IMR-90 (cell line): Measurements from ENCODE around the gene TAF11L9. TPM values are rescaled to one million over a fixed set of nuclear protein-coding genes. Genes with fewer than 3 reads are reported as not detected.
"Not testable (repeated sequence)": the region's sequence is repeated elsewhere in the genome, so short reads cannot be mapped to it uniquely, and the experiment has no call there.

Source experiments
- ATAC-seq: fragments of 200-7000 bp; cut with Tn5 transposase; 2 replicates; pipeline ENCODE4 v1.9.1; 2020; ENCODE audit warnings: low read depth, mild to moderate bottlenecking, moderate library complexity
- BruUV-seq: library from RNA; stranded (reverse); fragments of 400-500 nt; replicated peaks from 2 replicates; lab custom pipeline; 2021; lab: Mats Ljungman, UMichigan
- CTCF ChIA-PET: fragments of 300-600 bp; formaldehyde crosslinking; extraction: SDS; loops from one replicate; lab custom pipeline; 2021; ENCODE audit warnings: antibody characterized with exemption; lab: Yijun Ruan, JAX
- POLR2A ChIA-PET: fragments of 300-600 bp; sonication (Branson Sonifier 250); formaldehyde crosslinking; loops from one replicate; lab custom pipeline; 2022; ENCODE audit warnings: antibody characterized with exemption; ENCODE audit not compliant: unreplicated experiment; lab: Charles Lee
- DNase-seq: peaks from one replicate; pipeline ENCODE4 v3.0.0; 2013
- H2AFZ ChIP-seq: replicated peaks from 2 replicates; pipeline ENCODE3; 2013; ENCODE audit warnings: low read length, mild to moderate bottlenecking; ENCODE audit not compliant: poor library complexity
- H2AK5ac ChIP-seq: 2 replicates; pipeline ENCODE4 v1.6.1; 2013; ENCODE audit warnings: low read depth, low read length, inconsistent platforms
- H2AK9ac ChIP-seq: replicated peaks from 2 replicates; pipeline ENCODE3; 2013; ENCODE audit warnings: mild to moderate bottlenecking, low read depth, low read length, moderate library complexity; ENCODE audit not compliant: poor library complexity
- H2BK120ac ChIP-seq: 2 replicates; pipeline ENCODE4 v1.6.1; 2013; ENCODE audit warnings: low read depth, low read length, inconsistent platforms
- H2BK15ac ChIP-seq: 3 replicates; pipeline ENCODE4 v1.6.1; 2013; ENCODE audit warnings: low read depth, low read length, inconsistent platforms
- H2BK20ac ChIP-seq: 2 replicates; pipeline ENCODE4 v1.6.1; 2013; ENCODE audit warnings: low read depth, mild to moderate bottlenecking, inconsistent platforms, low read length, moderate library complexity
- H2BK5ac ChIP-seq: 2 replicates; pipeline ENCODE4 v1.6.1; 2013; ENCODE audit warnings: mild to moderate bottlenecking, low read depth, low read length, inconsistent platforms; ENCODE audit not compliant: poor library complexity, severe bottlenecking
- H3K14ac ChIP-seq: replicated peaks from 2 replicates; pipeline ENCODE4 v1.6.1; 2013; ENCODE audit warnings: low read depth, low read length, inconsistent platforms
- H3K18ac ChIP-seq: 2 replicates; pipeline ENCODE4 v1.6.1; 2013; ENCODE audit warnings: low read depth, low read length, control low read depth
- H3K23ac ChIP-seq: 2 replicates; pipeline ENCODE4 v1.6.1; 2013; ENCODE audit warnings: low read depth, low read length, inconsistent platforms
- H3K27ac ChIP-seq: 2 replicates; pipeline ENCODE4 v1.5.1; 2013; ENCODE audit warnings: mild to moderate bottlenecking, control low read depth, low read length; ENCODE audit not compliant: insufficient read depth
- H3K27me3 ChIP-seq: 2 replicates; pipeline ENCODE4 v1.6.1; 2013; ENCODE audit warnings: low read length; ENCODE audit not compliant: control insufficient read depth, insufficient read depth
- H3K36me3 ChIP-seq: 2 replicates; pipeline ENCODE4 v1.6.1; 2013; ENCODE audit warnings: low read length, mixed read lengths; ENCODE audit not compliant: control insufficient read depth, insufficient read depth
- H3K4ac ChIP-seq: 2 replicates; pipeline ENCODE4 v1.6.1; 2013; ENCODE audit warnings: low read depth, low read length, inconsistent platforms
- H3K4me1 ChIP-seq: 2 replicates; pipeline ENCODE4 v1.6.1; 2013; ENCODE audit warnings: low read length, mixed read lengths; ENCODE audit not compliant: control insufficient read depth, insufficient read depth
- H3K4me2 ChIP-seq: 2 replicates; pipeline ENCODE4 v1.6.1; 2013; ENCODE audit warnings: low read depth, mild to moderate bottlenecking, control low read depth, low read length, moderate library complexity
- H3K4me3 ChIP-seq: 2 replicates; pipeline ENCODE4 v1.5.1; 2013; ENCODE audit warnings: low read depth, mild to moderate bottlenecking, control low read depth, low read length, moderate library complexity; ENCODE audit not compliant: insufficient read depth
- H3K56ac ChIP-seq: 2 replicates; pipeline ENCODE4 v1.6.1; 2013; ENCODE audit warnings: low read length, inconsistent platforms; ENCODE audit not compliant: insufficient read depth; ENCODE audit errors: extremely low read depth
- H3K79me1 ChIP-seq, 2 experiments: 2 replicates each; pipeline ENCODE4 v1.6.1; 2013; ENCODE audit warnings: low read length in 2 of 2, inconsistent platforms in 1 of 2, low read depth in 1 of 2
- H3K9ac ChIP-seq: 2 replicates; pipeline ENCODE4 v1.6.1; 2013; ENCODE audit warnings: low read depth, low read length, control low read depth
- H3K9me1 ChIP-seq: 2 replicates; pipeline ENCODE4 v1.6.1; 2013; ENCODE audit warnings: low read length, inconsistent platforms; ENCODE audit not compliant: insufficient read depth
- H3K9me3 ChIP-seq: 2 replicates; pipeline ENCODE4 v1.6.1; 2013; ENCODE audit warnings: low read length; ENCODE audit not compliant: control insufficient read depth, insufficient read depth
- H4K20me1 ChIP-seq: 2 replicates; pipeline ENCODE4 v1.6.1; 2013; ENCODE audit warnings: low read length, inconsistent platforms; ENCODE audit not compliant: insufficient read depth
- H4K5ac ChIP-seq: 2 replicates; pipeline ENCODE4 v1.6.1; 2013; ENCODE audit warnings: mild to moderate bottlenecking, low read depth, low read length, control low read depth
- H4K8ac ChIP-seq, 2 experiments: 2 replicates each; pipeline ENCODE4 v1.6.1; 2013; ENCODE audit warnings: low read depth in 2 of 2, low read length in 2 of 2, control low read depth in 1 of 2, inconsistent platforms in 1 of 2
- H4K91ac ChIP-seq: 2 replicates; pipeline ENCODE4 v1.6.1; 2013; ENCODE audit warnings: low read depth, low read length, inconsistent platforms; ENCODE audit not compliant: insufficient read depth
- WGBS, 2 experiments: methylation state at CpG; one replicate each; pipeline versions ENCODE4 v1.1.5 to v1.1.7; 2013; ENCODE audit warnings: missing lambda C conversion rate in 2 of 2; ENCODE audit not compliant: insufficient read length in 1 of 2; ENCODE audit errors: extremely low coverage in 2 of 2; 5-methylcytosine and 5-hydroxymethylcytosine counted together
- dilution Hi-C: fragments of 300-500 bp; cut with HindIII; formaldehyde crosslinking; loops from one replicate; pipeline ENCODE4 v1.14.3; 2018; ENCODE audit warnings: low sequenced_read_pairs; ENCODE audit not compliant: unreplicated experiment
- in situ Hi-C: fragments of 300-500 bp; cut with MboI; formaldehyde crosslinking; loops from 3 replicates; pipeline ENCODE4 v1.14.3; 2019; ENCODE audit warnings: low sequenced_read_pairs, inconsistent platforms, mixed read lengths
- intact Hi-C: fragments of 100-400 bp; cut with micrococcal nuclease; formaldehyde crosslinking; loops from 2 replicates; pipeline ENCODE4 v1.10.0; 2022
- polyA plus RNA-seq, 3 experiments: library from polyadenylated mRNA; depleted of rRNA; stranded (reverse); fragments of >200 nt; gene quantifications; 2 replicates each; pipeline ENCODE4 v1.2.3, GENCODE V29; 2012; ENCODE audit warnings: low replicate concordance in 1 of 3
- total RNA-seq: library from RNA; depleted of rRNA; stranded (reverse); fragments of >200 nt; gene quantifications from 2 replicates; pipeline ENCODE4 v1.2.3, GENCODE V29; 2012

TAF11L9 gene
- total and polyA plus RNA-seq, 2 of the 4 experiments (the other 2 are of a cell fraction) = not detected

DNA sequence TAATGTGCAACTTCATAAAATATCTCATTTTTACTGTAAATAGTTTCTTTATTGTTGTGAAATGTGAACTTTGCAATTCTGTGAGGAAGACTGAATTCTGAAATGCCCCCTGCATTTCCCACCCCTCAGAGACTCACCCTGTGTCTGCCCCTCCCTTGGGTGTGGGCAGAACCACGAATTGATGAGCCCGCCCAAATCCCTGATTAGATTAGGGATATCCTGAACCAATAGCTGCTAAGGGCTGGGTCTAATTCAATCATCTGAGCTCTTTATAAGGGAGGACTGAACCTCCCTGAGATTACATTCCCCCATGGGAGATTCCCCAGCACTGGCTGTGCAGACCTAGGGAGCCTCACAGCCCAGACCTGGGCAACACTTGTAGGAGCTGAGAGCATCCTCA, 15.9 kb upstream of the TAF11L9 start, which contains the start of gene TAF11L12:
Gene TAF11L12, plus strand, starts transcription at position 301 of the 400 bp plus-strand sequence.
- H3K36me3 ChIP-seq, in situ Hi-C loops, CTCF ChIA-PET: not testable (repeated sequence)

DNA sequence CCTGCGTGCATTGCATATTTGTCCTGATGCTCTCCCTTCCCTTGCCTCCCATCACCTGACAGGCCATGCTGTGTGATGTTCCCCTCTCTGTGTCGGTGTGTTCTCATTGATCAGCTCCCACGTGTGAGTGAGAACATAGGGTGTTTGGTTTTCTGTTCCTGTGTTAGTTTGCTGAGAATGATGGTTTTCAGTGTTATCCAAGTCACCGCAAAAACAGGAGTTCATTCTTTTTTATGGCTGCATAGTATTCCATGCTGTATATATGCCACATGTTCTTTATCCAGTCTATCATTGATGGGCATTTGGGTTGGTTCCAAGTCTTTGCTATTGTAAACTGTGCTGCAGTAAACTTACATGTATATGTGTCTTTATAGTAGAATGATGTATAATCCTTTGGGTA, 13.3 kb upstream of the TAF11L9 start:
- H3K4ac ChIP-seq, CTCF ChIA-PET, DNase-seq, dilution Hi-C loops, H2BK5ac ChIP-seq, H2BK20ac ChIP-seq, H3K27me3 ChIP-seq, H3K14ac ChIP-seq, H3K18ac ChIP-seq, H4K91ac ChIP-seq, H3K9ac ChIP-seq, in situ Hi-C loops, H3K79me1 ChIP-seq, H3K4me3 ChIP-seq, POLR2A ChIA-PET, H3K9me1 ChIP-seq, H3K4me1 ChIP-seq, H2AFZ ChIP-seq, H2AK9ac ChIP-seq, H4K20me1 ChIP-seq, BruUV-seq, H3K4me2 ChIP-seq, H2BK120ac ChIP-seq, H3K56ac ChIP-seq, H3K36me3 ChIP-seq, intact Hi-C loops, H3K27ac ChIP-seq, H4K5ac ChIP-seq, H2AK5ac ChIP-seq, H2BK15ac ChIP-seq, ATAC-seq, H3K9me3 ChIP-seq, H4K8ac ChIP-seq, H3K23ac ChIP-seq: not testable (repeated sequence)
- WGBS, 2 experiments = no CpG with 5 or more reads among the region's 4 CpGs

More for the DNA sequence above, 15.9 kb upstream of the TAF11L9 start, which contains the start of gene TAF11L12:
- H3K79me1 ChIP-seq, H2AFZ ChIP-seq, ATAC-seq, H2AK5ac ChIP-seq, H3K4me2 ChIP-seq, DNase-seq, H3K9ac ChIP-seq, H2AK9ac ChIP-seq, H3K14ac ChIP-seq, H3K23ac ChIP-seq, H2BK5ac ChIP-seq, H3K9me3 ChIP-seq, H3K4me1 ChIP-seq, H4K8ac ChIP-seq, H2BK20ac ChIP-seq, H2BK15ac ChIP-seq, H3K9me1 ChIP-seq, dilution Hi-C loops, intact Hi-C loops, H3K4me3 ChIP-seq, H3K27ac ChIP-seq, H4K91ac ChIP-seq, H3K27me3 ChIP-seq, BruUV-seq, H3K56ac ChIP-seq, POLR2A ChIA-PET, H3K18ac ChIP-seq, H4K20me1 ChIP-seq, H3K4ac ChIP-seq, H4K5ac ChIP-seq, H2BK120ac ChIP-seq: not testable (repeated sequence)
- WGBS, 2 experiments = no CpG with 5 or more reads among the region's 2 CpGs
